OCI-LY7 (cell line): ENCODE data around the gene ARHGAP26. TPM values are rescaled to one million over a fixed set of nuclear protein-coding genes. Genes with fewer than 3 reads are reported as not detected.
A peak's percentile ranks its signal among the peaks of the same experiment; 100 is the strongest.
"Not testable (repeated sequence)": the region's sequence is repeated elsewhere in the genome, so short reads cannot be mapped to it uniquely, and the experiment has no call there.

ENCODE experiments used
- BruUV-seq: library from RNA; stranded (reverse); fragments of 400-500 nt; replicated peaks from 2 replicates; lab custom pipeline; 2021; lab: Mats Ljungman, UMichigan
- CTCF ChIA-PET: fragments of 300-600 bp; sonication (Branson Sonifier 250); formaldehyde crosslinking; loops from one replicate; lab custom pipeline; 2022; ENCODE audit warnings: antibody characterized with exemption; ENCODE audit not compliant: unreplicated experiment; lab: Charles Lee
- POLR2A ChIA-PET: fragments of 300-600 bp; sonication (Branson Sonifier 250); formaldehyde crosslinking; loops from one replicate; lab custom pipeline; 2022; ENCODE audit warnings: antibody characterized with exemption; lab: Charles Lee
- DNase-seq: peaks from one replicate; pipeline ENCODE4 v3.0.0-alpha.2; 2015; ENCODE audit warnings: low spot score
- H2AFZ ChIP-seq: fragments of 200-600 bp; sonication (generic), shearing (Covaris generic); 2 replicates; pipeline ENCODE4 v1.6.1; 2014; ENCODE audit warnings: mild to moderate bottlenecking, antibody characterized with exemption, low read length, moderate library complexity
- H3K27ac ChIP-seq: fragments of 200-600 bp; sonication (generic); 2 replicates; pipeline ENCODE4 v1.5.1; 2014; ENCODE audit warnings: mixed run types, low read depth, mild to moderate bottlenecking, moderate library complexity, low read length, inconsistent platforms; ENCODE audit not compliant: poor library complexity, severe bottlenecking
- H3K36me3 ChIP-seq: fragments of 200-600 bp; sonication (generic); 2 replicates; pipeline ENCODE4 v1.6.1; 2014; ENCODE audit warnings: mild to moderate bottlenecking, antibody characterized with exemption, low read length, moderate library complexity, mixed read lengths; ENCODE audit not compliant: insufficient read depth
- H3K4me1 ChIP-seq: fragments of 200-600 bp; sonication (generic); 2 replicates; pipeline ENCODE4 v1.5.1; 2014; ENCODE audit warnings: mild to moderate bottlenecking, low read length; ENCODE audit not compliant: insufficient read depth, poor library complexity, severe bottlenecking
- H3K4me2 ChIP-seq: fragments of 200-600 bp; sonication (generic); 2 replicates; pipeline ENCODE4 v1.6.1; 2014; ENCODE audit warnings: mild to moderate bottlenecking, low read length
- H3K4me3 ChIP-seq: fragments of 200-600 bp; sonication (generic); 2 replicates; pipeline ENCODE4 v1.5.1; 2014; ENCODE audit warnings: mild to moderate bottlenecking, low read depth, low read length; ENCODE audit not compliant: poor library complexity, severe bottlenecking
- H3K79me2 ChIP-seq: fragments of 200-600 bp; sonication (generic); 2 replicates; pipeline ENCODE4 v1.6.1; 2016; ENCODE audit warnings: low read depth, mild to moderate bottlenecking, low read length, moderate library complexity, mixed read lengths; ENCODE audit not compliant: insufficient read depth
- H3K9me2 ChIP-seq: fragments of 200-600 bp; sonication (generic); 2 replicates; pipeline ENCODE4 v1.6.1; 2016; ENCODE audit warnings: mild to moderate bottlenecking, low read length, mixed read lengths; ENCODE audit not compliant: insufficient read depth
- H3K9me3 ChIP-seq: fragments of 200-600 bp; sonication (generic); 2 replicates; pipeline ENCODE4 v1.6.1; 2014; ENCODE audit warnings: mild to moderate bottlenecking, mixed run types, low read length, mixed read lengths
- H4K20me1 ChIP-seq: fragments of 200-600 bp; sonication (generic); 2 replicates; pipeline ENCODE4 v1.6.1; 2014; ENCODE audit warnings: mild to moderate bottlenecking, antibody characterized with exemption, low read length, moderate library complexity, mixed read lengths; ENCODE audit not compliant: insufficient read depth
- EZH2phosphoT487 ChIP-seq: fragments of 200-600 bp; sonication (generic); IDR thresholded peaks from 2 replicates; pipeline ENCODE4 v1.6.1; 2018; ENCODE audit warnings: low read depth, borderline replicate concordance, mild to moderate bottlenecking, mixed run types, antibody characterized with exemption, low read length, moderate library complexity, mixed read lengths
- intact Hi-C: fragments of 100-400 bp; cut with micrococcal nuclease; formaldehyde crosslinking; loops from one replicate; pipeline ENCODE4 v1.10.0; 2022; ENCODE audit not compliant: unreplicated experiment
- total RNA-seq, 2 experiments: library from RNA; depleted of rRNA in 1 of 2; stranded (reverse); fragments of >200 nt in 1 of 2; shearing (Covaris generic) in 1 of 2; gene quantifications; 2 replicates each; pipeline ENCODE4 v1.2.3, GENCODE V29; 2014 to 2022
- TF ChIP-seq, protein P1 (sequence below): fragments of 200-600 bp; sonication (generic); conservative IDR thresholded peaks from 2 replicates; pipeline ENCODE4 v1.5.1; 2014; ENCODE audit warnings: mild to moderate bottlenecking, antibody characterized with exemption, low read length, moderate library complexity, mixed read lengths

The ARHGAP26 gene
- total RNA-seq, 2 experiments from 2014 or later = 7.0 to 19.1 TPM

DNA sequence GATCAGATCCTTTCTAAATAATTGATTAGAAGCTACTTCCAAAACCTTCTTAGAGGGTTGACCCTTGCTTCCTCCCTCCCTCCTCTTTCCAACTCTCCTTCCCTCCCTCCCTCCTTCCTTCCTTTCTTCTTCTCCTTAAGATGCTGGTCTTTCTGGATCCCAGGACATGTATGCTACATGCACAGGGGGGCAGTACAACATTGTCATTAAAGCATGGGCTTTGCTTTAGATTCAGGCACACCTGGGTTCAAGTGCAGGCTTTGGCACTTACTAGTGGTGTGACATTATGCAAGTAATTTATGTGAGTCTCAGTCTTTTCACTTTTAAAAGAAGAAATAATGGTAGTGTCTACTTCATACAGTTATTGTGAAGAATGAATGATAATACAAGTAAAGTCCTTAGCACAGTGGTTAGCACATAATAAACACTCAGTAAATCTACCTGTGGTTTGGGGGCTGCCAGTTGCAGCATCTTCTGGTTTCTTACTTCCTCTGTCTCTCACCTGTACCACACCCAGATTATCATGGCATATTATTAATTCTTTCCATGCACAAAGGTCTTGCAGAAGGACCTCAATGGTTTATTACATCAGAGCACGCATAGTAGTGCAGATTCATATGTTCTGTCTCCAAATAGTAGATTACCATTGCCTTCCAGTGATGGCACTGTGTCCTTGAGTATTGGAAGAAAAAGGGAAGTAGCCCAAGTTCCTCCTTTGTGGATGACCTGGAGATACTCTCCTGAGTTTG lies 154.1 kb downstream of the ARHGAP26 start:
- intact Hi-C loops = loop anchor here (5.0 to 10.0 kb wide), 2 partner anchors 478 to 1260 kb away; partner anchors contain the start of gene NR3C1
- Histone ChIP-seq H4K20me1 (no peaks in the 10 kb centered on the region), H2AFZ (no peak overlapping the region), H3K4me3 (no peak overlapping the region), H3K4me1 (no peaks in the 10 kb centered on the region), H3K9me2 (no peaks in the 10 kb centered on the region), H3K79me2 (no peaks in the 10 kb centered on the region), H3K36me3 (no peaks in the 10 kb centered on the region), H3K9me3 (no peaks in the 10 kb centered on the region), H3K27ac (no peak overlapping the region), H3K4me2 (no peak overlapping the region)
- ChIA-PET POLR2A (no interaction called here), CTCF (no interaction called here)
- DNase-seq = peak; percentile 5
- no TSS peak for BruUV-seq
- TF ChIP-seq, protein P1, sequence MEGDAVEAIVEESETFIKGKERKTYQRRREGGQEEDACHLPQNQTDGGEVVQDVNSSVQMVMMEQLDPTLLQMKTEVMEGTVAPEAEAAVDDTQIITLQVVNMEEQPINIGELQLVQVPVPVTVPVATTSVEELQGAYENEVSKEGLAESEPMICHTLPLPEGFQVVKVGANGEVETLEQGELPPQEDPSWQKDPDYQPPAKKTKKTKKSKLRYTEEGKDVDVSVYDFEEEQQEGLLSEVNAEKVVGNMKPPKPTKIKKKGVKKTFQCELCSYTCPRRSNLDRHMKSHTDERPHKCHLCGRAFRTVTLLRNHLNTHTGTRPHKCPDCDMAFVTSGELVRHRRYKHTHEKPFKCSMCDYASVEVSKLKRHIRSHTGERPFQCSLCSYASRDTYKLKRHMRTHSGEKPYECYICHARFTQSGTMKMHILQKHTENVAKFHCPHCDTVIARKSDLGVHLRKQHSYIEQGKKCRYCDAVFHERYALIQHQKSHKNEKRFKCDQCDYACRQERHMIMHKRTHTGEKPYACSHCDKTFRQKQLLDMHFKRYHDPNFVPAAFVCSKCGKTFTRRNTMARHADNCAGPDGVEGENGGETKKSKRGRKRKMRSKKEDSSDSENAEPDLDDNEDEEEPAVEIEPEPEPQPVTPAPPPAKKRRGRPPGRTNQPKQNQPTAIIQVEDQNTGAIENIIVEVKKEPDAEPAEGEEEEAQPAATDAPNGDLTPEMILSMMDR = 0 out of 2 replicates have a peak, but pooled peaks have one; percentile 25
- TF ChIP-seq EZH2phosphoT487 = no peak

DNA sequence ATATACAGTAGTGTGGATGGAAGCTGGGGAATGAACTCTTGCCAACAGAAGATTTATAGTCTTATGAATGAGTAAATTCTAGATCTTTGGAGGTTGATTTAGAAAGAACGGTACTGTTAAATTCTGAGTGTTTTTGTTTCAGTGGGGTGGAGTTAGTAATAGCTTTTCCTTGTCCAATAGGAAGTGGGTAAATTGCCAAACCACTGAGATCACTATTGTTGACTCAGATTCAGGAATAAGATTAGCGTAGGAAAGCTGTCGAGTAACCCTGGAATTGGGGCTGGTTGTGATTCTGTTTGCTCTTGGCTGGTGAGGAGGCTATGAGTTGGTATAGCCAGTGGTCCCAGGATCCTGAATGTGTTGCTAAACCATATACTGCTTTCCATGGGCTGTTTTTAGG lies 155.6 kb downstream of the ARHGAP26 start:
- H4K20me1 ChIP-seq = no peaks in the 10 kb centered on the region
- no peak overlapping the region for H2AFZ ChIP-seq
- no peaks in the 10 kb centered on the region for H3K4me1 ChIP-seq
- intact Hi-C loops = loop anchor here (10.0 kb wide), 1 partner anchor 1259 kb away; no protein-coding TSS in a partner anchor
- no peaks in the 10 kb centered on the region for H3K9me2 ChIP-seq
- ChIA-PET POLR2A (interaction anchor here (0.5 to 1.4 kb wide), 4 partner anchors 15 to 1103 kb away, joined by 3 to 5 read pairs (median 4); no protein-coding TSS in a partner anchor), CTCF (no interaction called here)
- H3K27ac ChIP-seq = no peak overlapping the region
- no peak for TF ChIP-seq EZH2phosphoT487
- TF ChIP-seq, protein P1 = no peak
- H3K4me2 ChIP-seq = no peak overlapping the region
- no peak for DNase-seq
- BruUV-seq = no TSS peak
- H3K9me3 ChIP-seq = no peaks in the 10 kb centered on the region
- H3K4me3 ChIP-seq = no peak overlapping the region
- no peaks in the 10 kb centered on the region for H3K36me3 ChIP-seq
- no peaks in the 10 kb centered on the region for H3K79me2 ChIP-seq

DNA sequence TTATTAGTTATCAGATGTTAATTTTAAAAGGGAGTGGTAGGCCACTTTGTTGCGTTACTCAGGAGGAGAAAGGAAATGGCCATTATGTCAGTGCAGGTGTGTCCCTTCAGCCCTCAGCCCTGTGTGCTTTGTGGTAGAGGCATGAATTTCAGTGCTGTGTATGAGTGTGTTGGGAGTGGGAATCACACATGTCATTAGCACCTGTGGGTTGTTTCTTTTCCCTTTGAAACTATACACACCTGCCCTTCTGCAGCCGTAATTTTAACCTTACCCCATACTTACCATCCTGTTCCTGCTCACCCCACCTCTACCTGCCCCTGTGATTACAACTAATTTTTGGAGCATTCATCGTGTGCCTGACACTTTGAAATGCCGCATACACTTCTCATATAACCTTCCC lies 156.4 kb downstream of the ARHGAP26 start:
- intact Hi-C loops = loop anchor here (10.0 kb wide), 1 partner anchor 1258 kb away; no protein-coding TSS in a partner anchor
- H3K36me3 ChIP-seq = no peaks in the 10 kb centered on the region
- POLR2A ChIA-PET = interaction anchor here (0.6 to 1.4 kb wide), 3 partner anchors 14 to 1042 kb away, joined by 3 to 11 read pairs (median 5); no protein-coding TSS in a partner anchor
- no peaks in the 10 kb centered on the region for H3K4me1 ChIP-seq
- H2AFZ ChIP-seq = no peak overlapping the region
- no peaks in the 10 kb centered on the region for H3K79me2 ChIP-seq
- no peak overlapping the region for H3K4me2 ChIP-seq
- no peaks in the 10 kb centered on the region for H3K9me2 ChIP-seq
- TF ChIP-seq, protein P1 = no peak
- no peak for TF ChIP-seq EZH2phosphoT487
- H3K4me3 ChIP-seq = no peak overlapping the region
- BruUV-seq = no TSS peak
- no peak for DNase-seq
- no peaks in the 10 kb centered on the region for H4K20me1 ChIP-seq
- H3K9me3 ChIP-seq = no peaks in the 10 kb centered on the region
- H3K27ac ChIP-seq = no peak overlapping the region
- CTCF ChIA-PET = no interaction called here

DNA sequence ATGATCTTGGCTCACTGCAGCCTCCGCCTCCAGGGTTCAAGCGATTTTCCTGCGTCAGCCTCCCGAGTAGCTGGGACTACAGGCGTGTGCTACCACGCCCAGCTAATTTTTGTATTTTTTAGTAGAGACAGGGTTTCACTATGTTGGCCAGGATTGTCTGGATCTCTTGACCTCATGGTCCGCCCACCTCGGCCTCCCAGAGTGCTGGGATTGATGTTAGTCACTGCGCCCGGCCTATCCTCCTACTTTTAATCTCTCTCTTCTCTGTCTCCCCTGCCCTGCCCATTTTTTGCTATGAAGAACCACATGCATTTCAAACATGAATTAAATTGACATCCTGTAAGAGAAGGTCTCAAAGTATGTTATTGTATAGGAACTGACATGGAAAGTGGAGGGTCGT lies 158.8 kb downstream of the ARHGAP26 start:
- H3K27ac ChIP-seq, H3K79me2 ChIP-seq, H3K9me2 ChIP-seq, DNase-seq, H3K4me3 ChIP-seq, H3K4me2 ChIP-seq, H3K4me1 ChIP-seq, H4K20me1 ChIP-seq, H3K9me3 ChIP-seq, BruUV-seq, CTCF ChIA-PET, H3K36me3 ChIP-seq, H2AFZ ChIP-seq: not testable (repeated sequence)
- intact Hi-C loops = loop anchor here (10.0 kb wide), 1 partner anchor 1256 kb away; no protein-coding TSS in a partner anchor
- POLR2A ChIA-PET = interaction anchor here (1.3 kb wide), 1 partner anchor 9 kb away, joined by 3 read pairs; no protein-coding TSS in a partner anchor
